HG03280 (cell line): Measurements from ENCODE around the gene USP17L29.
"Not testable (repeated sequence)": the region's sequence is repeated elsewhere in the genome, so short reads cannot be mapped to it uniquely, and the experiment has no call there.

Source experiments
- ATAC-seq: cut with Tn5 transposase; IDR thresholded peaks from one replicate; pipeline ENCODE4 v1.9.1; 2021; ENCODE audit warnings: mild to moderate bottlenecking, moderate library complexity; ENCODE audit not compliant: unreplicated experiment

USP17L29 gene

GRCh38 chr4:9353338-9353737, at the start of gene USP17L29:
TSS of gene USP17L29 (plus strand) at chr4:9353638. CDS start at chr4:9353638, 0 bp downstream.
- not testable (repeated sequence) for ATAC-seq

GRCh38 chr4:9324191-9324590, 29.2 kb upstream of the USP17L29 start:
- not testable (repeated sequence) for ATAC-seq

GRCh38 chr4:9324865-9325264, 28.6 kb upstream of the USP17L29 start, which contains the start of gene USP17L24:
TSS of gene USP17L24 (plus strand) at chr4:9325165. CDS start at chr4:9325165, 0 bp downstream.
- ATAC-seq = not testable (repeated sequence)

GRCh38 chr4:9329611-9330010, 23.8 kb upstream of the USP17L29 start, which contains the start of gene USP17L25:
TSS of gene USP17L25 (plus strand) at chr4:9329911. CDS start at chr4:9329911, 0 bp downstream.
- not testable (repeated sequence) for ATAC-seq

GRCh38 chr4:9334358-9334757, 19.1 kb upstream of the USP17L29 start, which contains the start of gene USP17L26:
TSS of gene USP17L26 (plus strand) at chr4:9334658. CDS start at chr4:9334658, 0 bp downstream.
- not testable (repeated sequence) for ATAC-seq

DNA sequence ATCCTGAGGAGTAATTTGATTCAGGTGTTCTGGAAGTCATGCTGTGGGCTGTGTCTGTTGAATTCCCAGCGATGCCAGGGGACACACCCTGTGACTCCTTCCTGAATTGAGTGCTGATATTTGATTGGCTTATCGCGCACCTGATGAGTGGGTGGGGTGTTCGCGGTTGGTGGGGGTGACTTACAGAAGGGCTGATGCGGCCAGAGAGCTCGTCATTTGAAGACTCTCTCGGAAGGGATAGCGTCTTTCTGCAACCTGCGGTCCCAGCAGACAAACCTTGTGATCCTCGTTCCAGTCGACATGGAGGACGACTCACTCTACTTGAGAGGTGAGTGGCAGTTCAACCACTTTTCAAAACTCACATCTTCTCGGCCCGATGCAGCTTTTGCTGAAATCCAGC, 14.3 kb upstream of the USP17L29 start, which contains the start of gene USP17L5:
Gene USP17L5, plus strand, starts transcription at position 301 of the 400 bp plus-strand sequence. Its CDS starts 0 bp downstream, at position 301.
- not testable (repeated sequence) for ATAC-seq

DNA sequence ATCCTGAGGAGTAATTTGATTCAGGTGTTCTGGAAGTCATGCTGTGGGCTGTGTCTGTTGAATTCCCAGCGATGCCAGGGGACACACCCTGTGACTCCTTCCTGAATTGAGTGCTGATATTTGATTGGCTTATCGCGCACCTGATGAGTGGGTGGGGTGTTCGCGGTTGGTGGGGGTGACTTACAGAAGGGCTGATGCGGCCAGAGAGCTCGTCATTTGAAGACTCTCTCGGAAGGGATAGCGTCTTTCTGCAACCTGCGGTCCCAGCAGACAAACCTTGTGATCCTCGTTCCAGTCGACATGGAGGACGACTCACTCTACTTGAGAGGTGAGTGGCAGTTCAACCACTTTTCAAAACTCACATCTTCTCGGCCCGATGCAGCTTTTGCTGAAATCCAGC, 9.6 kb upstream of the USP17L29 start, which contains the start of gene USP17L27:
Gene USP17L27, plus strand, starts transcription at position 301 of the 400 bp plus-strand sequence. Its CDS starts 0 bp downstream, at position 301.
- not testable (repeated sequence) for ATAC-seq

DNA sequence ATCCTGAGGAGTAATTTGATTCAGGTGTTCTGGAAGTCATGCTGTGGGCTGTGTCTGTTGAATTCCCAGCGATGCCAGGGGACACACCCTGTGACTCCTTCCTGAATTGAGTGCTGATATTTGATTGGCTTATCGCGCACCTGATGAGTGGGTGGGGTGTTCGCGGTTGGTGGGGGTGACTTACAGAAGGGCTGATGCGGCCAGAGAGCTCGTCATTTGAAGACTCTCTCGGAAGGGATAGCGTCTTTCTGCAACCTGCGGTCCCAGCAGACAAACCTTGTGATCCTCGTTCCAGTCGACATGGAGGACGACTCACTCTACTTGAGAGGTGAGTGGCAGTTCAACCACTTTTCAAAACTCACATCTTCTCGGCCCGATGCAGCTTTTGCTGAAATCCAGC, 4.8 kb upstream of the USP17L29 start, which contains the start of gene USP17L28:
Gene USP17L28, plus strand, starts transcription at position 301 of the 400 bp plus-strand sequence. Its CDS starts 0 bp downstream, at position 301.
- not testable (repeated sequence) for ATAC-seq

DNA sequence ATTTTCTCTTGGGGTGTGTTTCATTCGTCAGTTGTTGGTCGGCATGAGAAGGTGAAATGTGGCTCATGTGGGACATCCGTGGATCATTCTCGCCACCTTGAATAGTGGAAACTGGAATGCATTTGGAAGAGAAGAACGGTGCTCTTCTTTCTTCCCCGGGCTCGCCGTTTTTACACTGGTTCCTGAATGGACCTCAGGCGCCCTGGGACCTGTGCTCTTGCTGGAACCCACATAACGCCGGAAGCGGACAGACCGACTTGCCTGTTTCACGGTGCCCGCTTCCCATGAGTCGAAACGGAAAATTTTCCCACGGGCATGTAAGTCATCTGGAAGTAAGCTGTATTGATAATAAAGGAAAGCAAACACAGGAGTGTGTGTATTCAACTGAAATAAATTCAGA, 2.6 kb upstream of the USP17L29 start:
- not testable (repeated sequence) for ATAC-seq

DNA sequence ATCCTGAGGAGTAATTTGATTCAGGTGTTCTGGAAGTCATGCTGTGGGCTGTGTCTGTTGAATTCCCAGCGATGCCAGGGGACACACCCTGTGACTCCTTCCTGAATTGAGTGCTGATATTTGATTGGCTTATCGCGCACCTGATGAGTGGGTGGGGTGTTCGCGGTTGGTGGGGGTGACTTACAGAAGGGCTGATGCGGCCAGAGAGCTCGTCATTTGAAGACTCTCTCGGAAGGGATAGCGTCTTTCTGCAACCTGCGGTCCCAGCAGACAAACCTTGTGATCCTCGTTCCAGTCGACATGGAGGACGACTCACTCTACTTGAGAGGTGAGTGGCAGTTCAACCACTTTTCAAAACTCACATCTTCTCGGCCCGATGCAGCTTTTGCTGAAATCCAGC, 9.4 kb downstream of the USP17L29 start, which contains the start of gene USP17L30:
Gene USP17L30, plus strand, starts transcription at position 301 of the 400 bp plus-strand sequence. Its CDS starts 0 bp downstream, at position 301.
- ATAC-seq = not testable (repeated sequence)

DNA sequence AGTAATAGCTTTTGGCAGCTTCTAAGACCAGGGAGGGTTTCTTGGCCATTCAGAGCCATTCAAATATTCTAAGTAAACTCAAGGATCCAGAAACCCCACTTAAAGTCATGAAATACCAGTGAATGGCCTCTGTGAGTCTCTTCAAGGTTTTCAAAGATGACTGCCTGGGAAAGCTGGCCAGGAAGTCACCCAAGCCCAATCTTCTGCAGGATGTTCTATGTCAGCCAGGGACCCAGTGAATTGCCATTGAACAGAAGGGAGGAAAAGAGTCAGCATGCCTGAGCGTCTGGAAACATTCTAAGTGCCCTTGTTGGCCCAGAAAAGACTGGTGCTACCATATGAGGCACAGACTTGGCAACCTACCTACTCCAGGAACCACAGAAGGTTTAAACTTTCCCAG, 26.4 kb downstream of the USP17L29 start:
- ATAC-seq = not testable (repeated sequence)

GRCh38 chr4:9381012-9381534, 27.6 kb downstream of the USP17L29 start:
- ATAC-seq = not testable (repeated sequence)

GRCh38 chr4:9384126-9384525, 30.7 kb downstream of the USP17L29 start:
- no peak for ATAC-seq

DNA sequence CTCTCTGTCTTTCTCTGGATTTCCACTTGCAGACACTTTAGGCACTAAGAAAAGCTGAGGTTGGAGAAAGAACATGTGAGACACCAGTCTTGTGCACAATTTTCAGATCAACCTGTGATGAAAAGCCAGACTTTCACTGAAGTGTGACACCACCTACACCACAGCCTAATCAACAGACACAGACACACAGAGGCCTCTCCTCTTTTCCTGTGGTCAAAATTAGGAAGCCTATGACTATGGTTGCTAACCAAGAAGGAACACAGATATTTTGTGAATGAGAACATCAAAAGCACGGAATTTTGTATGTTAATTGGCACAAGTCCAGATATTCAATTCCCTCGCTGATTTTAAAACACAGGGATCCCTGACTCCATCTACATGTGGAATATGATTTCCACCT, 35.6 kb downstream of the USP17L29 start:
- not testable (repeated sequence) for ATAC-seq
